ENCODE data around the gene DUSP8.

The DUSP8 gene

GRCh38 chr11:1565173-1565903, 6.7 kb downstream of the DUSP8 start:
- DNase-seq (no peak), ATAC-seq (no peak)

DNA sequence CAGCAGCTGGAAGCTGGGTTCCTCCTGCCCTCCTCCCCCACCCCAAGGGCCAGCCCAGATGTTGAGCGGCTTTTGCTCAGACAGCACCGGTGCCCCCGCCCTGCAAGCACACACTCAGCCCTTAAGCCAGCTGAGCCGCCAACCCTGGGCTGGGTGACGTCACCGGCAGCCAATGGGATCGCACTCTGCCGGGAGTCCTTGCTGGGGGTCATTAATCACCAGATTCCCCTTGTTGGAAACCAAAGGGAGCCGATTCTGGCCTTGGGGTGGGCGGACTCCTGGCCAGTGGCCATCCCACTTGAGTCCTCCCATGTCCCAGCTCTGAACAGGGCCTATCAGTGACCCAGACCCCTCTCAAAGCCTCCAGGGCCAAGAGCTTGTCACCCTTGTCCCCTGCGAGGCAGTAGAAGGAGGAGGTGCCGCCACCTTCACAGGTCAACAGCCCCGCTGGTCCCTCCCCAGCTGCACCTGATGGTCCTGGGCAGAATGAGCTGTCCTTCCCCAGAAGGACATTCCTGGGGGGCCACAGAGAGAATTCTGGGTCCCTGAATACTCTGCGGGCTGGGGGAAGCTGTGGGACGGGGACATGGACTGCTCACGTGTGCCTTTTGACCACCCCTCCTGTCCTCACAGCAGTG, 7.4 kb downstream of the DUSP8 start:
- DNase-seq = no peak
- no peak for ATAC-seq

DNA sequence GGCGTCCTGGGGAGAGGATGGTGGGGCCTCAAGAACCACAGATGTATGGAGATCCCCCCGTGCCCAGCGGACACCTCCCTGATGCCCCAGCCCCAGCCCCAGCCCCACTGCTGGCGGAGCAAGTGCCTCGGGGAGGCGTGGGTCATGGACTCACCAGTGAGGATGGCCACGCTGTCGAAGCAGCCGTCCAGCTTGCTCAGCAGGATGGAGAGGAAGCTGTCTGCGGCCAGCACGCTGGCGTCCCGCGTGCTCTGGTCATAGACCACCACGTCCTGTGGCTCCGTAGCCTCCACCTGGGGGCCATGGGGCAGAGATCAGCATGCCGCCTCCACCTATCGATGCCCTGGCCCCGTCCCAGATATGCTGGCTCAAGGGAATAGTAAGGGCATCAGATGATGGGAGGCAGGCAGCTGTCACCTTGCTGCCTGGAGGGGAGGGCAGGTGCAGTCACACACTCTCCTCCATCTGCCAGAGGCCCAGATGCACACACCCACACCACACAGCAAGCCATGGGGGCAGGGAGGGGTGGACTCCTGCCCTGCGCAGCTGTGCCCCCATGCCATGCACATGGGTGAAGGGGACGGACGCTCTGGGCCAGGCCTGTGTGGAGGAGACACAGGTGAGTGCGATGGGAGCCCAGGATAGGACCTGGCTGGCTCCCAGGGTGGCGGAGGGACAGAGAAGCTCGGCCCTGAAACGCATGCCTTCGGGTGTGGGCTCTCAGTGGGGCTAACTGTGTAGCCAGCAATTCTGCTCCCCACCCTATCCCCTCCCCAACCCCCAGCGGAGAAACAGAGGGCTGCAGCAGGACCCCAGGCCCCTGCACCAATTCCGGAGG, 8.2 kb downstream of the DUSP8 start:
- no peak for DNase-seq
- no peak for ATAC-seq

DNA sequence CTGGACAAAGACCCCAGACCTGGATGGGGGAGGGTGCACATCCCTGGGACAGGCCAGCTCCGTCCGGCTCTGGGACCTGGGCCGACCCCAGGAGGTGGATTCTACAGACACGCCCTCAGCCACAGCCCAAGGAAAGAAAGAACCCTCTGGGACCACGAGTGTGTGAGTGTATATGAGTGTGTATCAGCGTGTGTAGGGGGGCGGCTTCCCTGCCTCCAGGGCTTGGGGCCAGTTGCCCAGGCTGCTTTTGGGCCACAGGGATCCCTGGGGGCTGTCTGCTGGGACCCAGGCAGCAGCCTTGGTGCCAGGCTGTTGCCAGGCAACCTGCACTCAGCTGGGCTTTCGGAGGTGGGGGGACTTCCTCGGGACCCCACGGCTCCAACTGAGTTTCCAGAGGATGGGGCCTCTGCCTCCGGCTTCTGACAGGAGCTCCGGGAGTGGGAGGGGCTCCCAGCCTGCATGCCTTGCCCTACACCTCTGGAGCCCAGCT, 8.9 kb downstream of the DUSP8 start:
- DNase-seq (no peak), ATAC-seq (no peak)

DNA sequence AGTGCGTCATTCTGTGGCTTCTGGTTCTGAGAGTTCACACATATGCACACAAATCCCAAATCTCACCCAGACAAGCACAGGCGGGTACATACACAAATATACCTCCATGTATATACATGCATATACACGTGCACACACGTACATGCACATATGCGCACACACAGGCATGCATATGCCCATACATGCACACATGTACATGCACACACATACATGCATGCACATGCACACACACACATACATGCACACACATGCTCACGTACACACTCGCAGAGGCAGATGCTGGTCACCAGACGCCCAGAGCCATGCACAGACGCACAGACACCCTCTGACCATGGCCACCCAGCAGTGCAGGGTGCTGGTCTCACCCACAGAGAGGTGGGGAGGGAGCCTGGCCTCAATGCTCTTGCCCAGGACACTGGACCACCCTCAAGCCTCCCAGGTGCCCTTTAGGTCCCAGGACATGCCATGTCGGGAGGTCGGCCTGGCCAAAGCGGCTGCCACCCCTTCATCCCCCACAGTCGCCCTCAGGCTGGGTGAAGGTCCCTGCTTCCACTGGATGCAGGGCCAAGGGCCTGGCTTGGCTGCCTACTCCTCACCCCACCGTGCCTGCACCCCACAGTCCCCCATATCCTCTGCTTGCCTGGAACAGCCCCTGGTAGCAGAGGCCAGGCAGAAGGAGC, 9.5 kb downstream of the DUSP8 start:
- DNase-seq = no peak
- ATAC-seq = no peak

DNA sequence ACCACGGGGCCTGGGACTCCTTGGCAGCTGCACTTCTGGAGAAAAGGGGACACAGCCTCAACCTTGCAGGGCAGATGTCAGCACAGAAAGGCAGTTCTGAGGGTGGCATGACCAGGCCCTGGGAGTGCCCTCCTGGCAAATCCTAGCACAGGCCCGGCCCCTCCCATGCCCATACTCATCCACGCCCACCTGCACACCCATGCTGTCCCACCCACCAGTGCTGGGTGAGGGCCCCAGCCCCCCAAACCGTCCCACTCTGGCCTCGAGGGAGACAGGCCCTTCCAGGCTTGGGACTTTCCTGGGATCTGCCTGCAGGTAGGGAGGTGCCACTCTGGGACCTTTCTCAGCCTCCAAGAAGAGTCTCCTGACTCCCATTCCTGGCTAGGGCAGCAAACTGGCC, 10.1 kb downstream of the DUSP8 start:
- DNase-seq (no peak), ATAC-seq (no peak)

DNA sequence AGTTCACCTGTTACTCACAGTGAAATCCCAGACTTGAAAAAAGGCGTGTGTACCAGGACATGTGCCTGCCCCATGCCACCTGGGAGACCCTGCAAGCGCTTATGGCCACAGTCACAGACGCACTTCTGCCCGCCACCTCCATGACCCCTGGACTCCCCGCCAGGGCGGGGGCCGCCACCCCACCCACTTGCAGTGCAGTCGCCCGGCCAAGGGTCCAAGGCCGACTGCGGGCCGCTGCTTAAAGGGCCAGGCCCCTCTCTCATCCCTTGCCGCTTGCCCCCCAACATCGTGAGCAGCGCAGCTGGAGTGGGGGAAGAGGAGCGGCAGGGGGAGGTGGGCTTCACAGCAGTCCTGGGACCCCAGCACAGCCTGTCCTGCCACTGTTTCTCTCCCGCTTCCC, 10.8 kb downstream of the DUSP8 start:
- ATAC-seq (no peak), DNase-seq (no peak)

- ATAC-seq (no peak), DNase-seq (no peak)
Measured at GRCh38 chr11:1560649-1561251, 11.3 kb downstream of the DUSP8 start.

DNA sequence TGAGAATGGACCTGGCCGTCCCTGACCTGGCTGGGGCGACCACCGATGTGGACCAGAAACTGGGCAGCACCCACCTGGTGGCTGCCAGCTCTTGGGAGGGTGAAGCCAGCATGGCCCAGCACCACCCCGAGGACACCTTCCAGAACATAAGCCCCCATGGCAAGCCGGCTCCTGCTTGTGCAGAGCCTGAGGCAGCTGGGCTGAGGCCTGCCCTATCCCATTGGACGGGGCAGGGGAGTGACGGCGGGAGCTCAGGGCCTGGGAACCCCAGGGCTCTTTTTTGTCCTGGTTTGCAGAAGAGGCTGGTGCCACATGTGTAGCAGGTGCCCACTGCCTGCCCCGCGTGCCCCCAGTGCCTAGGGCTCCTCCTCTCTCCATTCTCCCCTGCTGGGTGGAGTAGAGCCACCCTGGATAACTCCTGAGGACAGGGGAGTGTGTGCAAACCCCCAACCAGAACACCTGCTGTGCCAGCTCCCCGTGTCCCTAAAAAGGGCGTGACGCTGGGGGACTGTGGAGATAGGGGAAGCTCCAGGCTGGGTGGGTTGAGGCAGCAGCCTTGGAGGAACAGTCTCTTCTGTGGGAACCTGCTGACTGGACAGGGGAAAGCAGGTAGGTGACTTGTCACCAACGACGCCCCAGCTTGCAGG, 11.9 kb downstream of the DUSP8 start:
- no peak for ATAC-seq

DNA sequence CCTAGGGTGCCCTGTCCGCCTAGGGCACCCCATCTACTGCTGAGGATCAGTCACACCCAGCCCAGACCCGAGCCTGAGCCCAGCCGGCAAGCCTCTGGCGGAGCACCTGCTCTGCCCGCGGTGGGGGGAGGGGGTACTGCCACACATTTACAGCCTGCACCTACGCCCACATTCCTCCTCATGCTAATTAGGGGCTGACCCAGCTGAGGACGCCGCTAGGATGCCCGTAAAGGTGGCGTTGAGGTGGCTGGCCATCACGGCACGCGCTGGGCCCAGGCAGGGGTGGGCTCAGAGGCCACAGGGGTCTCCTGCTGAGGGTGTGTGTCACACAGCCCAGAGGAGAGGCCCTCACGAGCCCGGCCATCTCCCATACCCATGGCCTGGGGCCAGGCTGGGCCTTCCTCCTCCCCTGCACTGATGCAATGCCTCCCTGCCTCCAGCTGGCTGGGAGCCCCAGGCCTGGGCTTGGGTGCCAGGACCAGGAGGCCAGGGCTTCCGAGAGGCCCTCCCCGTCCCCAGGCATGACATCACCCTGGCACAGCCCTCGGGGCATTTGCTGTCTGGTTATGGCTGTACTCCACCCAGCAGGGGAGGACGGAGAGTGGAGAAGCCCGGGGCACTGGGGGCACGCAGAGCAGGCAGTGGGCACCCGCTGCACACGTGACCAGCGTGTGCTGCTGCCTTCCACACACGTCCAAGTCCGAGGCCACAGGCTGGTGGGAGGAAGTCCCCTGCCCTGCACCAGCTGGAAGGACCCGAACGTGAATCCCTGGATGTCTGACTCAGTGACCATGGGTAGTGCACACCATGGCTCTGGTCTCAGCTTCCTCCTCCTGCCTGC, 12.7 kb downstream of the DUSP8 start:
- DNase-seq (no peak), ATAC-seq (no peak)

More for the DNA sequence above, 11.9 kb downstream of the DUSP8 start:
- no peak for DNase-seq

DNA sequence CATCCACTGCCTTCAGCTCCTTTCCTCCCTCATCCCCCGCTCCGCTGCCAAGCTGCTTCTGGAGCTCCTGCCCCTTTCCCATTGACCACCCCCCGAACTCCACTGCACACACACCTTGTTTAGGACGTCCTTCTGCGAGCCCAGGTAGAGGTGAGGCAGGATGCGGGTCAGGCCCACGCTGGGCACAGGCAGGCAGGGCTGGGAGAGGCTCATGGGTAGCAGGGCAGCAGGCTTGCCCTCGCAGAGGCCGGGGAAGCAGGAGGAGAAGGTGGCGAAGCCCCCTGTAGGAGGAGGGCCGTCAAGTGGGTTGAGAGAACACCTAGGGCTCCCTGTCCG, 13.3 kb downstream of the DUSP8 start:
- ATAC-seq (no peak), DNase-seq (no peak)

GRCh38 chr11:1557904-1558774, 13.9 kb downstream of the DUSP8 start:
- DNase-seq = no peak

GRCh38 chr11:1557051-1557884, 14.8 kb downstream of the DUSP8 start:
- no peak for DNase-seq
- ATAC-seq = no peak

More at GRCh38 chr11:1557904-1558774, 13.9 kb downstream of the DUSP8 start:
- no peak for ATAC-seq

GRCh38 chr11:1556278-1556902, 15.7 kb downstream of the DUSP8 start:
- DNase-seq = no peak
- ATAC-seq = no peak

- ATAC-seq (no peak), DNase-seq (no peak)
Measured at GRCh38 chr11:1555713-1556153, 16.3 kb downstream of the DUSP8 start.

- ATAC-seq (no peak), DNase-seq (no peak)
Measured at GRCh38 chr11:1554981-1555712, 16.9 kb downstream of the DUSP8 start.

Data from stimulated activated naive CD8-positive, alpha-beta T cell treated with anti-CD3 and anti-CD28 coated beads, Interleukin-15, Interleukin-2, amounts not matched to agents 100 U/mL and 50 U/mL, for 24 hours (primary cell).